Effector CD4-positive, alpha-beta T cell (primary cell): Measurements from ENCODE around the gene SMO.
"Not testable (repeated sequence)": the region's sequence is repeated elsewhere in the genome, so short reads cannot be mapped to it uniquely, and the experiment has no call there.

ENCODE experiments used
- DNase-seq: peaks from one replicate; pipeline ENCODE4 v3.0.0-alpha.2; 2020

Gene SMO

GRCh38 chr7:129209067-129209926, 20.9 kb downstream of the SMO start:
- no peak for DNase-seq

- DNase-seq = peak; percentile 42
Measured at GRCh38 chr7:129210256-129210988, 22.0 kb downstream of the SMO start.

GRCh38 chr7:129210989-129211312, 22.5 kb downstream of the SMO start:
- no peak for DNase-seq

DNA sequence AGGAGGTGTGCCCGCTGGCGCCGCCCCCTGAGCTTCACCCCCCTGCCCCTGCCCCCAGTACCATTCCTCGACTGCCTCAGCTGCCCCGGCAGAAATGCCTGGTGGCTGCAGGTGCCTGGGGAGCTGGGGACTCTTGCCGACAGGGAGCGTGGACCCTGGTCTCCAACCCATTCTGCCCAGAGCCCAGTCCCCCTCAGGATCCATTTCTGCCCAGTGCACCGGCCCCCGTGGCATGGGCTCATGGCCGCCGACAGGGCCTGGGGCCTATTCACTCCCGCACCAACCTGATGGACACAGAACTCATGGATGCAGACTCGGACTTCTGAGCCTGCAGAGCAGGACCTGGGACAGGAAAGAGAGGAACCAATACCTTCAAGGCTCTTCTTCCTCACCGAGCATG, 23.7 kb downstream of the SMO start:
- no peak for DNase-seq

GRCh38 chr7:129212596-129212995, 24.2 kb downstream of the SMO start:
- DNase-seq = no peak

- no peak for DNase-seq
Measured at GRCh38 chr7:129213828-129214227, 25.4 kb downstream of the SMO start.

GRCh38 chr7:129215691-129216090, 27.3 kb downstream of the SMO start:
- DNase-seq = not testable (repeated sequence)

- DNase-seq = not testable (repeated sequence)
Measured at GRCh38 chr7:129216101-129216715, 27.8 kb downstream of the SMO start.

DNA sequence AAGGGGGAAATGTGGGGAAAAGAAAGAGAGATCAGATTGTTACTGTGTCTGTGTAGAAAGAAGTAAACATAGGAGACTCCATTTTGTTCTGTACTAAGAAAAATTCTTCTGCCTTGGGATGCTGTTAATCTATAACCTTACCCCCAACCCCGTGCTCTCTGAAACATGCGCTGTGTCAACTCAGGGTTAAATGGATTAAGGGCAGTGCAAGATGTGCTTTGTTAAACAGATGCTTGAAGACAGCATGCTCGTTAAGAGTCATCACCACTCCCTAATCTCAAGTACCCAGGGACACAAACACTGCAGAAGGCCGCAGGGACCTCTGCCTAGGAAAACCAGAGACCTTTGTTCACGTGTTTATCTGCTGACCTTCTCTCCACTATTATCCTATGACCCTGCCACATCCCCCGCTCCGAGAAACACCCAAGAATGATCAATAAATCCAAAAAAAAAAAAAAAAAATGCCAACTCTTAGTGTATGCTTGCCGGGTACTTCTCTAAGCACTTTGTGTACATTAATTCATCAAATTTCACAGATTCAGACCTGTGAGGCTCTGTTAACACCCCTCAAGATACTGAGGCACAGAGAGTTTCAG, 28.5 kb downstream of the SMO start:
- not testable (repeated sequence) for DNase-seq

DNA sequence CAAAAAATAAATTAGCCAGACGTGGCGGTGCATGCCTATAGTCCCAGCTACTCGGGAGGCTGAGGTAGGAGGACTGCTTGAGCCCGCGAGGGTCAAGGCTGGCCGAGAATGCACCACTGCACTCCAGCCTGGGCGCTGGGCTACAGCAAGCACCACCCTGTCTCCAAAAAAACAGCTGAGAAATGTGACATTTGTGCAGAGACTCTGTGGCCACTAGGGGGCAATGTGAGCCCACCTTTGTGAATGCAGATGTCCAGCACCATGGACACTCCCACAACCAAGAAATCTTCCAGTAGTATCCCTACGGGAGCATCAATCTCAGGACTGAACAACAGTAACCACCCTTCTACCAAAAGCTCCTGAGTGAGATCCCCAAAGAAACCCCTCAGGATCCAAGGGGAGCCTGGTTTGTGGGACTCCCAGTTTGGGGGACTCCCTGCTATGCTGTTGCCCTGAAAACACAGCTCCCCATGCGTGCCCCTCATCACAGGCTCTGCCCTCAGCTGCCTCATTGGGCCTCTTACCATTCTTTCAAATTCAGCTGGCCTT, 30.2 kb downstream of the SMO start:
- peak; percentile 79 for DNase-seq

DNA sequence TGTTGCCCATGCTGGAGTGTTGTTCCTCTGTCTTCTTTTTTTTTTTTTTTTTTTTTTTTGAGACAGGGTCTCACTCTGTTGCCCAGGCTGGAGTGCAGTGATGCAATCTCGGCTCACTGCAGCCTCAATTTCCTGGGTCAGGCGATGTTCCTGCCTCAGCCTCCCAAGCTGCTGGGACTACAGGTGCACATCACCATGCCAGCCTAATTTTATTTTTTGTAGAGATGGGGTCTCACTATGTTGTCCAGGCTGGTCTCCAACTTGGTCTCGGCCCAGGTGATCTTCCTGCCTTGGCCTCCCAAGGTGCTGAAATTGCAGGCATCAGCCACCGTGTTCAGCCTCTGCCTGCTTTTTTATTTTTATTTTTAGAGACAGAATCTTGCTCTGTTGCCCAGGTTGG, 30.7 kb downstream of the SMO start:
- DNase-seq = not testable (repeated sequence)

- no peak for DNase-seq
Measured at GRCh38 chr7:129222064-129222463, 33.6 kb downstream of the SMO start.

DNA sequence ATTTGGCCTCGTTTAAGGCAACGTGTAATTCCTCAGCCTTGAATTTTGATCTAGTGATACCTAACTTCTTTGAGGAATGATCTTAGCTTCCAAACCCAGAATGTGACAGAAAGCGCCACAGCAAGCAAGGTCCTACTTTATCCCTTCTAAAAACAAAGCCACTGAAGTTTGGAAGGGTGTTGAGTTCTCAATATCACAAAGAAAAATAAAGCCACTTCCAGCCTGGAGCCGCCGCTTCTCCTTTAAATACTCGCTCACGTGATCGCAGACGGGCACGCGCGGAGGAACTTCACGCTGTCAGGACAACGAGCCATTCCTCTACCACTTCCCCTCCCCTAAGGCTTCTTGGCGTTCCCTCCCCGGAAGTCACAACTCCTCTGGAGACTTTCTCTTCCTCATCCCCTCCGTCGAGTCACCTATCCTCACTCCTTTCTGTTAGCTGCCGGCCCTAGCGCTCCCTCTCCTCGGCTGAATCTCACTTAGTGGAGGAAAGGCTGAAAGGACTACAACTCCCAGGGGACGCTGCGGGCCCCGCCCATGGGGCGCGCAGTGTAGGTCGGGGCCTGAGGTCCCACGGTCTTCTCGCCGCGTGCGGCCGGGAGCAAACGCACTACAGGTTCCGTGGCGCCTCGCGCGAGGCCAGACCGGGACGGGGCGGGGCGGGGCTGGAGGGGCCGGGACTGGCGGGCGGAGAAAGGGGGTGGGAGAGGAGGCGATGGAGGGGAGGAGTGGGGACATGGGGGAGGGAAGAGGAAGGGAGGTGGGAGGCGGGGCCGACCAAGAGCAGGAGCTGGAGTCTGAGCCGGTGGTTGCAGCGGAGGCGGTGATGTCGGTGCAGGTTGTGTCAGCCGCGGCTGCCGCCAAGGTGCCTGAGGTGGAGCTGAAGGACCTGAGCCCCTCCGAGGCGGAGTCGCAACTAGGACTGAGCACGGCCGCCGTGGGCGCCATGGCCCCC, 36.1 kb downstream of the SMO start, which contains the start of gene AHCYL2:
Gene AHCYL2 (plus strand): TSS at position 780 of the 955 bp plus-strand sequence.
- DNase-seq = peak; percentile 97

GRCh38 chr7:129225206-129225930, 36.9 kb downstream of the SMO start:
- peak; percentile 44 for DNase-seq

DNA sequence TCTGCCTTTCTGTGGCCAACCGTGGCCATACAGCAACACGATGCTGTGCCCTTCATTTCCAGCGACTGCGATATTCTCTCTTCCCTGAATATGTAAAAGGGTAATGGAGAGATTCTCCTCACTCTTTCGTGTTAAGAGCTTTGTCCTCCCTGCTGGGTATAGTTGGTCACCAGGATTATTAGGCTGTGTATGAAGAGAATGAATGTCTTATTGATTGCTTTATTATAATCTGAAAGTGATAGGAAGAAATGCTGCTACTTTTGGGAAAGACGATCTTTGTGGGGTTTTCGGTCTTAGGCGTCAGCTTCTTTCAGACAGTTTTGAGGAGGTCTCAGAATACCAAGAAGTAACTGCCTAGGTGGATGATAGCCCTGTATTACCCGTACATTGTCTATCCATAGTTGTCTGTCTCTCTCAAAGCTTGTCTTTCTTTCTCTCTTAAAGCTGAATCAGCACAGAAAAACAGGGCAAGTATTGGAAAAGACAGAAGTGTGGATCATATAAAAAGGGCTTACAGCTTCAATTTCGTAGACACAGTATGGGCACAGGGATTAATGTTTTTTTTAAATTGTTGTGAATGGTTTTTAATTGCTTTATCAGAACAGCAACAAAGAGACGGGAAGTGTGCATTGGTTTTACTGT, 37.6 kb downstream of the SMO start:
- no peak for DNase-seq

DNA sequence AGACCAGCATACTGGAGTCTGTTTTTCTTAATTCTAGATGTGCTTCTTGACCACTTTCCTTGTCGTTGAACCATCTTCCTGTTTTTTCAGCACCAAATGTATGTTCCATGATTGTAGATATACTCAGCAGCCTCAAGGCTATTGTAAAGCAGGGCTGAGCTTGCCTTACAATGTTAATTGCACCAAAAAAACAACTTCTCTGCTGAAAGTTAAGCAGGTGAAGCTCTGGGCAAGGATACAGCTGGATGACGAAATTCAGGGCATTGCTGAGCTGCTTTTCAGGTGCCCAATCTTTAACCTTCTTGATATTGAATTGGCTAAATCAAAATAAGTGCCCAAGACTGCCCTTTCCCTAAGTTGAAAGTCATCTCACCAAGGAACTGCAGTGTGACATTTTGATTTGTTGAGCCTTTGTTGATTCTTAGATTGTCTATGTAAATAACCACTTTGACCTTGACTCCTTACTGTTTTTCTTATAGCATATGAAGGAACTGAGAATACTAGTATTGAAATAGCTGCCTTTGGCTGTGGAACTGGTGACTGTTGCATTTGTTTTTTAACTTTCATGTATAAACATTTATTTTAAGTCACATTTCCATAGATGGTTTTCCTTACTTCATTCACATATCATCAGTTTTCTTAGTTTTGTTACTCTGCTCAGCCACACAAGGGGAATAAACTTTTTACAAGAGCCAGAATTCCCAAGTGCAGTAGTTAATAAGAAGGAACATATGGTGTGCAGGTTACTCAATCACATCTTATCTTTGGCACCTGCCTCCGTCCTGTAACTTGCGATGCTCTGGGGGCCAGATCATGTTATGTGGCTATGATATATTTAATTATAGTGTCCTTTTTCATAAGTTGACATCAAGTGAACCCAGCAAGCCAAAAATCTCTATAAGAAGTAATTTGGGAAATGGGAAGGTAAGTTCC, 39.5 kb downstream of the SMO start:
- DNase-seq = no peak

GRCh38 chr7:129228633-129229032, 40.2 kb downstream of the SMO start:
- no peak for DNase-seq

GRCh38 chr7:129231666-129232065, 43.2 kb downstream of the SMO start:
- no peak for DNase-seq

GRCh38 chr7:129238546-129238945, 50.1 kb downstream of the SMO start:
- DNase-seq = no peak
